HFF-Myc (cell line): Measurements from ENCODE around the gene OR52E2.

Experiments used
- DNase-seq: peaks from one replicate; pipeline ENCODE4 v3.0.0-alpha.2; 2011; ENCODE audit warnings: low read depth; ENCODE audit errors: extremely low read depth
- H3K4me3 ChIP-seq: replicated peaks from 2 replicates; pipeline ENCODE4 v1.5.1; 2011; ENCODE audit warnings: low read depth, mild to moderate bottlenecking, control low read depth, low read length
- CTCF ChIP-seq: IDR thresholded peaks from 2 replicates; pipeline ENCODE4 v1.5.1; 2012; ENCODE audit warnings: mild to moderate bottlenecking, low read depth, low read length, control low read depth; ENCODE audit errors: missing control alignments

The OR52E2 gene

GRCh38 chr11:5046754-5047330 is 12.6 kb downstream of the OR52E2 start:
- no peak for TF ChIP-seq CTCF
- no peak for DNase-seq
- no peak overlapping the region for H3K4me3 ChIP-seq

DNA sequence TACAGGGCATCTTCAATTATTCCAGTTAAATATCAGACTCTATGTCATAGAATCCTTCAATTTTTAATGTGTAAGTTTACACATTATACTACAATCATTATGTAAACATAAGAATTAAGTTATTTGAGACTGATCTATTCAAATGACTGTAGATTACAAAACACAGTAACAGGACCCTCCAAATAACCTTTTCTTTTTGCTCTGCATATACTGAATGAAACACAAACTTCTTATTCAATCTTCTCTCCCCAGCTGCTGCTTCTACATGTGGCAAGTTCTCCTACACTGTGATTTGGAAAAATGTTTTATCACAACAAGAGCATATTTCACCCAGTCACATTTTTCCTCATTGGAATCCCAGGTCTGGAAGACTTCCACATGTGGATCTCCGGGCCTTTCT is 13.2 kb downstream of the OR52E2 start, which contains the start of gene OR52J3:
OR52J3 (plus strand) TSS at position 301 of the 400 bp plus-strand sequence; CDS start at position 301, 0 bp downstream.
- no peak within 1 kb of the TSS for H3K4me3 ChIP-seq
- DNase-seq = no peak
- no peak for TF ChIP-seq CTCF

DNA sequence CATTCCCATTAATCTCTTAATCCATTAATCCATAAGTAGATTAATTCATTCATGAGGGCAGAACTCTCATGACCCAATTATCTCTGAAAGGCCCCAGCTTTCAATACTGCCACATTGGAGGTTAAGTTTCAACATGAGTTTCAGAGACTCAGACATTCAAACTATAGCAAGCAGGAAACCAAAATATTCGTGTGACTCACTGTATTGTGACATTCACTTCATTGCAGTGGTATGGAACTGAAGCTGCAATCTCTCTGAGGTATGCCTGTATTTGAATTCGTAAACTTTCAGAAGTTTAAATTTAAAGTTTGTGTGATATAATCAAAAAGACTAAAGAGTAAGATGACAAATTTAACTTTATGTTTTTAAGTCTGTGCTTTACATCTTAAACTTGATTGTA is 16.0 kb downstream of the OR52E2 start:
- DNase-seq = no peak
- no peak overlapping the region for H3K4me3 ChIP-seq
- no peak for TF ChIP-seq CTCF

DNA sequence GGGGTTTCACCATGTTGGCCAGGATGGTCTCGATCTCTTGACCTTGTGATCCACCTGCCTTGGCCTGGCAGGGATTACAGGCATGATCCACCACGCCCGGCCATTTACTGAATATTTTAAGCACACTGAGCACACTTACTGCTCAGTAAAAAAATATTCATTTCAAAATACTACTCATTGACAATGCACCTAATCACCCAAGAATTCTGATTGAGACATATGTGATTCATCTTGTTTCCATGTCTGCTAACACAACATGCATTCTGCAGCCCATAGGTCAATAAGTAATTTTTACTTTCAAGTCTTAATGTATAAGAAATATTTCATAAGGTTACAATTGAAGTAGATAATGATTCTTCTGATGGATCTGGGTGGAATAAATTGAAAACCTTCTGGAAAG is 17.3 kb downstream of the OR52E2 start:
- TF ChIP-seq CTCF = no peak
- no peak for DNase-seq
- no peak overlapping the region for H3K4me3 ChIP-seq

- TF ChIP-seq CTCF = no peak
- DNase-seq = no peak
- H3K4me3 ChIP-seq = no peak overlapping the region
These were observed 18.6 kb downstream of the OR52E2 start for GRCh38 chr11:5040876-5041275.

- H3K4me3 ChIP-seq = no peak overlapping the region
- no peak for DNase-seq
- TF ChIP-seq CTCF = no peak
These were observed 21.1 kb downstream of the OR52E2 start for GRCh38 chr11:5038341-5038740.

DNA sequence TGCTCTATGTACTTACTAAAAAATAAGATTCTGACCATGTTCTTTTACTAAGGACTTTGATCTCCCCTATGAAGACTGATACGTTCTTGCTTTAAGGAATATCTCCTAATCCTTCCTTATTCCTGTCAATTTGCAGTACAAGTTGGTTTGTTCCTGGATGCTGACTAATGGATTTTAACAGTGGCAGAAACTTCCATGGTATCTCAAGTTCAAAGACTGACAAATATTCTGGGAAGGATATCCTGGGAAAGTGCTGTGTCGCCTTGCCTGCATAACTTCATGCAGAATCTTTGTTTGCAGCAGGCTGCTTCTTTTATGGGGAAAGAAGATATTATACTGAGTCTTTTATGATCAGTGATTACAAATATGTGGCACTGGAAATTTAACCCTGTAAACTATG is 21.5 kb downstream of the OR52E2 start:
- H3K4me3 ChIP-seq = no peak overlapping the region
- TF ChIP-seq CTCF = no peak
- DNase-seq = no peak
